C4-2B (cell line): ENCODE measurements around the gene KCNMA1.

Experiments
- H3K27ac ChIP-seq: fragments of 450-650 bp; 2 replicates; pipeline ENCODE4 v1.5.1; 2017
- ZFX ChIP-seq: fragments of 450-650 bp; IDR thresholded peaks from 2 replicates; pipeline ENCODE4 v1.6.1; 2017
- TF ChIP-seq, protein P1 (sequence below): fragments of 450-650 bp; conservative IDR thresholded peaks from 2 replicates; pipeline ENCODE4 v1.5.1; 2017; ENCODE audit warnings: mild to moderate bottlenecking

The KCNMA1 gene

DNA sequence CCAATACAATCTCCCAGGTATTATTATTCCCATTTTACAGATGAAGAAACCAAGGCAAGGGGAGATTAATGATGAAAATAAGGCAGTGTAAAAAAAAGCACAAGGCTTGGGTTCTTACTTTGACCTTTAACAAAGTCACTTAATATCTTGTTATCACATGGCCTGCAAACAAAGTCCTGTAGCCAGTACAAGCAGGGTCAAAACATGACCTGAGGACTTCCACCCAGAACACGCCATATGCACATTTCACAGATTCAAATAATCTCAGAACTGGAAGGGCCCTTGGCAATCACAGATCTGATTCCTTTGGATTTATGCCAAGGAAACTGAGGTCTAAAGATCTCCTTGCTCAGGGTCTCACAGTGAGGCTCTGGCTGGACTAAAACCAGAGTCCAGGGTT, 162.1 kb downstream of the KCNMA1 start:
- no peak overlapping the region for H3K27ac ChIP-seq
- TF ChIP-seq, protein P1, sequence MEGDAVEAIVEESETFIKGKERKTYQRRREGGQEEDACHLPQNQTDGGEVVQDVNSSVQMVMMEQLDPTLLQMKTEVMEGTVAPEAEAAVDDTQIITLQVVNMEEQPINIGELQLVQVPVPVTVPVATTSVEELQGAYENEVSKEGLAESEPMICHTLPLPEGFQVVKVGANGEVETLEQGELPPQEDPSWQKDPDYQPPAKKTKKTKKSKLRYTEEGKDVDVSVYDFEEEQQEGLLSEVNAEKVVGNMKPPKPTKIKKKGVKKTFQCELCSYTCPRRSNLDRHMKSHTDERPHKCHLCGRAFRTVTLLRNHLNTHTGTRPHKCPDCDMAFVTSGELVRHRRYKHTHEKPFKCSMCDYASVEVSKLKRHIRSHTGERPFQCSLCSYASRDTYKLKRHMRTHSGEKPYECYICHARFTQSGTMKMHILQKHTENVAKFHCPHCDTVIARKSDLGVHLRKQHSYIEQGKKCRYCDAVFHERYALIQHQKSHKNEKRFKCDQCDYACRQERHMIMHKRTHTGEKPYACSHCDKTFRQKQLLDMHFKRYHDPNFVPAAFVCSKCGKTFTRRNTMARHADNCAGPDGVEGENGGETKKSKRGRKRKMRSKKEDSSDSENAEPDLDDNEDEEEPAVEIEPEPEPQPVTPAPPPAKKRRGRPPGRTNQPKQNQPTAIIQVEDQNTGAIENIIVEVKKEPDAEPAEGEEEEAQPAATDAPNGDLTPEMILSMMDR = no peak
- TF ChIP-seq ZFX = no peak

DNA sequence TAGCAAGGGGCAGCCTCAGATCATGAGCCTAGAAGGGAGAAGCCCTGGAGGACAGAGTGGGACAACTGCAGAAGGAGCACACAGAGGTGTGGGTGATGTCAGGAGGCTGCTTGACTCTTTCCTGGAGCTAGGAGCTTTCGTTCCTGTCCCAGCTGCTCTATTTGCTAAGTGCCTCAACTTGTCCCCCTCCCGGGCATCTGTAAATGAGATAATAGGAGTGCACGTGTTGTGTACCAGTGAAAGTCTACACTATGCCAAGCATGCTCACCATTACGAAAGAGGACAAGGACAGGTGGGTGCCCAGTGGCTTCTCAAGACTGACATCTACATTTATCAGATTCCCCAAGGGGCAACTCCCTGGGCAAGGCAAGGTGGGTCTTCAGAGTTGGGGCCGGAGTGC, 162.7 kb downstream of the KCNMA1 start:
- TF ChIP-seq, protein P1 = no peak
- no peak for TF ChIP-seq ZFX

DNA sequence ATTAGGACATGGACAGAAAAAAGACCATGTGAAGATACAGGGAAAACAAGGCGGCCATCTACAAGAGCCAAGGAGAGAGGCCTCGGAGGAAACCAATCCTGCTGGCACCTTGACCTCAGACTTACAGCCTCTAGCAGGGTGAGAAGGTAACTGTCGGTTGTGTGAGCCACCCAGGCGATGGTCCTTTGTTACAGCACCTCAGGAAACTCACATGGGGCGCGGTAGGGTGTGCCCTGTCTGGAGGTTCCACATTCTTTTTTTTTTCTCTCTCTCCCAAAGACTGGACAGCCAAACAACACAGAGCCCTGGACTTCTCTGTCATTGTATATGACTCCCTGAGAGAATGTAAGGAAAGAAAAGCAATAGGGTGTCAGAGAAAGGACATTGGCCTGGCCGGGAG, 163.2 kb downstream of the KCNMA1 start:
- TF ChIP-seq ZFX = no peak
- TF ChIP-seq, protein P1 = no peak
- no peak overlapping the region for H3K27ac ChIP-seq

More for the DNA sequence above, 162.7 kb downstream of the KCNMA1 start:
- no peak overlapping the region for H3K27ac ChIP-seq

DNA sequence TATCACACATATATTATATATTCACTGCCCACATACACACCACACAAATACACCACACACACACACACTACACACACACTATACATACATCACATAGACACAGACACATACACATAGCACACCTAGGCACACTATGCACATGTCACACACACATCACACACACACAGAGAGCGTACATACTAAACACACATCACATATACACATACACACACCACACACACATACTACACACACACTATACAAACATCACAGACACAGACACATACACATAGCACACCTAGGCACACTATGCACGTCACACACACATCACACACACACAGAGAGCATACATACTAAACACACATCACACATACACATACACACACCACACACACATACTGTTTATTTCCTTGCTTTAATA, 165.5 kb downstream of the KCNMA1 start:
- H3K27ac ChIP-seq = no peak overlapping the region
- TF ChIP-seq ZFX = no peak
- TF ChIP-seq, protein P1 = no peak

DNA sequence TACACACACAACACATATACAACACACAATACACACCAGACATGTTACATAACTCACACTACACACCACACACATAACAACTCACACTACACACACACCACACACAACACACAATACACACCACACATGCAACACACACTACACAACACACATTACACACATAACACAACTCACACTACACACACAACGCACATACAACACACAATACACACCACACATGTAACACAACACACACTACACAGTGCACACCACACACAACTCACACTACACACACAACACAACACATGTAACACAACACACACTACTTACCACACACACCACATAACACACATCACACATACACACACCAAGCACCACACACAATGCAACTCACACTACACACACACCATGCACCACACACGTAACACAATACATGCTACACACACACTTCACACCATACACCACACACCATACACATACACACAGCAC, 166.5 kb downstream of the KCNMA1 start:
- TF ChIP-seq ZFX = no peak
- TF ChIP-seq, protein P1 = no peak
- no peak overlapping the region for H3K27ac ChIP-seq

DNA sequence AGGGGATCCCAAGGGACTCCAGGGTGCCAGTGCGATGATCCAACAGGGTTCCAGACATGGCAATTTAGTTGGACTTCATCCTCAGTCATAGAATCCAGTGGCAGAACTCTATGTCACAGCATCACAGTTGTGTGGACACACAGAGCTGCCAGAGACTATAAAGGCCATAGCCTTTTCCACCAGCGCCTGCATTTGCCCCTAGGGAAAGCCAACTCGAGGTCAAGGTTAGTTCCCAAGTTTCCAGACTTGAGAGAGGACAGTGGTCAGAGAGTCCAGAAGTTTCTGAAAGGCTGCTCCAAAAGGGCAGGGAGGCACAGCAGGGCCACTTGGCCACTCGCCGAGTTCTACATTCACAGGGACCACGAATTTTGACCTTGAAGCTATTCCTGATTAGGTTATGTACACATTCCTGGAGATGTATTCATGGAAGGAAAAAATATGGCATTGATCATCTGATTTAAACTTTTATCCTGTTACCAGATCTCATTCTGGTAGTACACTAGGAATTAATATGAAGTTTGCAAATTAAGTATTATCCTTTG, 170.1 kb downstream of the KCNMA1 start:
- TF ChIP-seq, protein P1 = no peak
- TF ChIP-seq ZFX = no peak

DNA sequence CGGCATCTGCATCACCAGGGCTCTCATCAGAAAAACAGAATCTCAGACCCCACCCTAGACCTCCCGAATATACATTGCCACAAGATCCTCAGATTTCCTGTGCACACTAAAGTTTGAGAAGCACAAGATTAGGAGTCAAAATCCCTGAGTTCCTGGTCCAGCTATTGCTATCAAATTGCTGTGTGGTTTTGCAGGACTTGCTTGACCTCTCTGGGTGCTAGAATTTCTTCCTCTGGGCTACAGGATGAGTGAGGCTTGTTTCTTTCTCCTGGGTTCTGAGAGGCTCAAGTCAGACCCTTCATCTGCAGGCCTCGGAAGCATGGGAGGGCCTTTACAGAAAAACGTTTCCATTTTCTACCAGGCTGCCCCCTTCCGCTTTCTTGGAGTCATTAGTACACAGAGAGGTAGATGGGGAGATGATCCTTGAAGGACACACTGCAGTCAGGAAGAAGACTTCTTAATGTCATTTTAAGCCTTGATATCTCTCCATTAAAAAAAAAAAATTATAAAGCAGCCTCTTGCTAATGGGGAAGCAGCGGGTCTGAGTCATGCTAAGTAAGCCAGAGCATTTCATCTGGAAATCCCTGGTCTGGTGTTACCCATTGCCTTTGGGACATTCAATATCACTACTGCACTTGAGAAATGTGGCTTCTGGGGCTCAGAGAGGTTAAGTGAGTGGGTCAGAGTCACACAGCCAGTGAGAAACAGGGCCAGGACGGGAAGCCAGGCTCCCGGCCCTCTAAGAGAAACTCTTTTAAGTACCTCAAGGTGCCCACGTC, 173.5 kb downstream of the KCNMA1 start:
- TF ChIP-seq, protein P1 = no peak
- TF ChIP-seq ZFX = no peak
- H3K27ac ChIP-seq = no peak overlapping the region

More for the DNA sequence above, 170.1 kb downstream of the KCNMA1 start:
- no peak overlapping the region for H3K27ac ChIP-seq
